SK-N-MC (cell line): ENCODE results near the gene ELK3.

ENCODE experiments used
- EZH2 ChIP-seq: fragments of 200-600 bp; sonication (generic); IDR thresholded peaks from one replicate; pipeline ENCODE4 v1.6.1; 2017; ENCODE audit warnings: antibody characterized with exemption
- FOXP2 ChIP-seq: optimal IDR thresholded peaks from 2 replicates; pipeline ENCODE3; 2011; ENCODE audit warnings: mild to moderate bottlenecking, moderate library complexity; ENCODE audit not compliant: insufficient read depth; ENCODE audit errors: extremely low read length, control extremely low read depth
- POLR2AphosphoS5 ChIP-seq: IDR thresholded peaks from 2 replicates; pipeline ENCODE4 v1.6.1; 2012; ENCODE audit warnings: mild to moderate bottlenecking, low read depth, low read length, borderline replicate concordance

GRCh38 chr12:96242597-96242996 is 48.4 kb downstream of the ELK3 start:
- no peak for TF ChIP-seq POLR2AphosphoS5
- no peak for TF ChIP-seq EZH2
- no peak for TF ChIP-seq FOXP2
